HG03175 (cell line): ENCODE results near the gene CCDC149.
"Not testable (repeated sequence)": the region's sequence is repeated elsewhere in the genome, so short reads cannot be mapped to it uniquely, and the experiment has no call there.

ENCODE experiments used
- ATAC-seq: cut with Tn5 transposase; IDR thresholded peaks from one replicate; pipeline ENCODE4 v1.9.1; 2021; ENCODE audit warnings: mild to moderate bottlenecking, moderate library complexity; ENCODE audit not compliant: unreplicated experiment

The CCDC149 gene

DNA sequence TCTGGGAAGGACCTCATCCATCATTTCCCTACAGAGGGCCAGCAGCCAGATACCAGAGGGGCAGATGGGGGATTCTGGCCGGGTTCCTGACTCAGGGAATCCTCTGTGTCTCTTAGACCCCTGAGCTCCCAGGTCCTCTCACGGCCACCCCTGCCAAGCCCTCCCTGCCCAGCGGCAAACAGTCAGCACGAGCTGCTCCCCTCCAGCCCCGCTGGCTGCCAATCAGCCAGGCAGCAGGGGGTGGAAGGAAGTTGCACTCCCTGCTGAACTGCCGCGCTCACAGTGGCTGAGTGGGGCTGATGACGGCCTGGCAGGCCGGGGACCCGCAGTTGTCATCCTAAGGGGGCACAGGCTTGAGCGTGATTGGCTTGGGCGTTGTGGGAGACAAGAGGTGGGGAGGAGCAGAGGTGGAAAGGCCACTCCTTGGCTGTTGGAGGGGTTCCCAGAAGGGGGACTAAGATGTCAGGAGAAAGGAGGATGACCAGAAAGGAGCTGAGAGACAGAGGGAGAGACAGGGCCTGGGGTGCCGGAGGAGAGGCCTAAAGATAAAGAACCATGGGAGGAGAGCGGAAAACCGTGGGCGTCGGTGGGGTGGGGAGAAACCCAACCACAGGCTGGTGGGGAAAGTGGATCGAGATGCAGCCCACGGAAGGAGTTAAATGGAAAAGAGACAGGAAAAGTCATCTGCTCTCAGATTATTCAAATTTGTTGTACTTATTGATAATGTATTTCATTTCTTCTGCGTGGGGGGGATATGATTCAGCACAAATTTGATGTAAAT, 4.4 kb upstream of the CCDC149 start:
- ATAC-seq, result no peak

GRCh38 chr4:24915121-24915922, 2.5 kb upstream of the CCDC149 start:
- ATAC-seq, result no peak

DNA sequence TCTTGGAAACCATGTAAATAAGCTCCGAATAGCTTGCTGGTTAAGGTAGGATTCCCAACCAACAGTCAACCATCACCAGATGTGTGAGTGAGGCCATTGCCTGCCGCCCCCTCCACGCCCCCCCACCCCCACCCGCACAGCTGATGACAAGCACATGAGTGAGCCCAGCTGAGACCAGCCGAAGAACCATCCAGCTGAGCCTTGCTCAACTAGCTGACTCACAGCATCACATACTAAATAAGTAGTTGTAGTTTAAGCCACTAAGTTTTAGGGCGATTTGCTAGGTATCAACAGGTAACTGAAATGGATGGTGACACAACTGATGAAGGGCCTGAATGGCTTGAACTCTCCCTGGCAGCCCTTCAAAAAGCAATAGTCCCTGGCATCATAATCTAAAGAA, 1.6 kb upstream of the CCDC149 start:
- ATAC-seq, result no peak

DNA sequence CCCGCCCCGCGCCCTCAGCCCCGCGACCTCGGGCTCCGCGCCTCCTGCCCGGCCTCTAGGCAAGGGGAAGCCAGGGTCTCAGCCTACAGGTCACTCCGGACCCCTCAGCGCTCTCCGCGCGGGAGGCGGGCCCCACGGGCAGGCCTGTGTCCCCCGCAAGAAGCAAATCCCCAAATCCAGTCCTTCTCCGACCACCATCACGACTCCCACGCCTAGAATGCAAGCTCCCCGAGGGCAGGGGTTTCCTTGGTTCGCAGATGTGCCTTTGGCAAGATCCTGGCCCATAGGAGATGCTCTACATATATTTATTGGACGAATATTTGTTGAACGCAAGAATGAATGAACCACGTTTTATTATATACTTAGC, 260 bp upstream of the CCDC149 start:
- ATAC-seq, result no peak

DNA sequence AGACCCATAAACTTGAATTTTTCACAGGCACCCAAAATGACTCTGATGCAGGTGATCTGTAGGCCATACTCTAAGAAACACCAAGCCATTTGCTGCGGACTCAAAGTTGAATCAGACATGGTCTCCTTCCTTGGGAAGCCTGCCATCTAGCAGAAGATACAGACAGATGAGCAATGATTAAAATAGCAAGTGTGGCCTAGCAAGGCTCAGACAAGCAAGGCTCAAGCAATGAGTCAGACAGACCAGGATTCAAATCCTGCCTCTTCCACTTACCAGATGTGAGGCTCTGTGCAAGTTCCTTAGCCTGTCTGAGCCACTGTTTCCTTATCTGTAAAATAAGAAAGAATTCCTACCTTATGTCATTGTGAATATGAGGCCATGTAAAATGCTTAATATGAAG, 2.3 kb downstream of the CCDC149 start:
- ATAC-seq, result no peak

DNA sequence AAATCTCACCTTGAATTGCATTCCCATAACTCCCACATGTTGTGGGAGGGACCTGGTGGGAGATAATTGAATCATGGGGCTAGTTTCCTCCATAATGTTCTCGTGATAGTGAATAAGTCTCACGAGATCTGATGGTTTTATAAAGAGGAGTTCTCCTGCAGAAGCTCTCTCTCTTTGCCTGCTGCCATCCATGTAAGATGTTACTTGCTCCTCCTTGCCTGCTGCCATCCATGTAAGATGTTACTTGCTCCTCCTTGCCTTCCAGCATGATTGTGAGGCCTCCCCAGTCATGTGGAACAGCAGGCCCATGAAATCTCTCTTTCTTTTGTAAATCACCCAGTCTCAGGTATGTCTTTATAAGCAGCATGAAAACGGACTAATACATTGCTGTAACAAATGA, 3.2 kb downstream of the CCDC149 start:
- ATAC-seq, result not testable (repeated sequence)

GRCh38 chr4:24897639-24898038, 15.2 kb downstream of the CCDC149 start:
- no peak for ATAC-seq

GRCh38 chr4:24896977-24897376, 15.9 kb downstream of the CCDC149 start:
- no peak for ATAC-seq

- ATAC-seq, result no peak
Observed at GRCh38 chr4:24896056-24896455, 16.8 kb downstream of the CCDC149 start.

GRCh38 chr4:24895461-24895860, 17.4 kb downstream of the CCDC149 start:
- ATAC-seq, result no peak

DNA sequence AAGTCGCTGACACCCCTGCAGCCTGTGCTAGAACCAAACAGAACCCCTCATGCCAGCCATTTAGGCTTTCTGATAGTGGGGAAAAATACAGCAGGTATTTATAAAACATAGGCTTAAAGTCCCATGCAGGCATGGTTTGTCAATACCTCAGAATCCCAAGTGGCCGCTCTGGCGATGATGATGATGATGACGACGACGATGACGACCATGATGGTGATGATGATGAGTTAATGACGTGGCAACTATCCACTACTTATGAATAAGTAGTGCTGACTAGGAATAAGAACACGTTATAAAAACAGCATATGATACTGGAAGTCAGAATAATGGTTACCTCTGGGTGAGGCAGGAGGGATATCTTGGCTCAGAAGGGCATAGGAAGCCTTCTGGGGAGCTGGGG, 18.0 kb downstream of the CCDC149 start:
- ATAC-seq, result no peak

DNA sequence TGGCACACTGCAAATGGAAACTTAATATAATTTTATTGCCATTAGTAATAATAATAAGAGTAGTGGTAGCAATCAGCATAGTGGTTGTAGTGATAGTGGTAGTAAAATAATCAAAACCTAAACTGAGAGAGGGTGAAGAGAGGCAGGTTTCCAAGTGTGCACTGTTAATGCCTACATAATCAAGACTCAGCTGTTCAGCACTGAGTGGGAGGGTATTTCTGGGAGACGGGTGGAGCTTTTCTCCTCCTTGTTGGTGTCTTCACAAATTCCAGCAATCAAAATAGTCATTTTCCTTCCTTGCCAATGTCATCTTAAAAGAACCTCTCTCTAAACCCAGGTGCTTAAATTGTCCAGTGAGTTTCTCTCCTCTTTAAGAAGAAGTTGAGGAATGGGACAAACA, 18.6 kb downstream of the CCDC149 start:
- no peak for ATAC-seq

GRCh38 chr4:24892778-24893177, 20.1 kb downstream of the CCDC149 start:
- no peak for ATAC-seq

DNA sequence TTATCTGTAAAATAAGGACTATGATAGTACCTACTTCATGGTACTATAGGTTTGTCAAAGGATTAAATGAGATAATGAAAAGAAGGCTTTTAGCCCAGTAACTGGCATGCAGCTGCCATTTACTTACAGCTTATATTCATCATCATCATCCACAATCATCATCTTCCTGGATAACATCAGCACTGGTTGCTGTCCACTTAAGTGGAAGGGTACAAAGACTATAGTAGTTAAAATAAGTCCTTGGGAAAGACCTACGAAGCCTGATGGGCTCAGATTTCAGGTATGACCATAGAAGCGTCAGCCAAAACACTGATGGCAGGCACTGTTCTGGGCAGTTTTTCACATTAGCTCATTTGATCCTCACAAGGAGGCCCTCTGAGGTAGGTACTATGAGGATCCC, 20.6 kb downstream of the CCDC149 start:
- ATAC-seq, result no peak

GRCh38 chr4:24890561-24891126, 22.2 kb downstream of the CCDC149 start:
- ATAC-seq, result no peak

- no peak for ATAC-seq
Observed at GRCh38 chr4:24889991-24890390, 22.9 kb downstream of the CCDC149 start.

GRCh38 chr4:24888475-24889344, 24.1 kb downstream of the CCDC149 start:
- ATAC-seq, result no peak

DNA sequence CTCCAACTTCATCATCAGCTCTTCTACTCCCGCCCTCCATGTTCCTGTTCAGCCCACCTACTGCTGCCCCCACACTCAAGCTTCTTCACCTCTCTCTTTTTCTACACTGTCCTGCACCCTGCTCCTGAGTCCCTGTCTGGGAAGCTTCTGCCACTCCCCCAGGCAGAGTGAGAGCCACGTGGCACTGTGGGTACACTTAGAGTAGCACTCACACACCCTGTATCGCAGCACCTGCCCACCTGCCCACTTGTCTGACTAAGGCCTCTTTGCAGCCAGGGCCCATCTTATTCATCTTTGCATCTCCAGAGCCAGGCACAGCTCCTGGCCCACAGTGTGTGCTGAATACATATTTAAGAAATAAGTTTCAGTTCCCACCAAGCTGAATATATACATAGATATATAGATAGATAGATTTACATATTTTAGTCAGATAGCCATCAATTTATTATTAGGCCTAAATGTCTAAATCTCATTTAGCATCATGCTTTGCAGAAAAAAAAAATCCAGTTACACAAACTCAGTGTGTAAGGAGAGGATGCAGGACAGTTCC, 24.9 kb downstream of the CCDC149 start:
- ATAC-seq, result no peak

DNA sequence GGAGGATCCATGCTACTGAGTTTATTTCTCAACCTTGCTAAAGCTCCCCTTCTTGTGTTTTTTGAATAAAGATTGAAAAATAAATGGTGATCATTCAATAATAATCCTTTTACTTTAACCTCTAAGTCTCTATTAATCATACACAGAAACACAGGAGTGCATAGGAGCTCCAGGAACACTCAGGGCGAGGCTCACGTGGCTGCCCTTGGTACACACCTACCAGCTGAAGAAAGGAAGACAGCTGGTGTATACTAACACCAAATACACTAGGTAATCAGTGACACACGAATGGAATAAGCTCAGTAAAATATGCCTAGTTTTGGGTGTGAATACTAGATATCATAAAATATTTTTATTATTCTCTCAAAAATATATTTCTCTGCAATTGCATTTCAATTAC, 26.2 kb downstream of the CCDC149 start:
- no peak for ATAC-seq

DNA sequence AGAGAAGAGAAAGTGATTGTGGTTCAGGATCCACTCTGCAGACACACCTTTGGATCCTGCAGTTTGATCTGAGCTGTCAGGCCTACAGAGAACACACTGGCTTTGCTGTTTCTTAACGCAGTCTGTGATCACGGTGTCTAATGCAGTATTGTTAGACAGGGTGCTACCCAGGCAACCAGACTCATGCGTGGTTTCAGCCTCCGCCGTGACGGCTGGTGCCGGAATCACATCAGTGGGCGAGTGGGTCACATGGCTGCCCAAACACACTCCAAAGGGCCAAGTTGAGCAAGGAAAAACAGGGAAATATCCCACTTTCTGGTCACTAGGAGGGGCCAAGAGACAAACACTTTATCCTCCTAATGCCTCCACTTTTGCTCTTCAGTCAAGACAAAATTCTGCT, 27.5 kb downstream of the CCDC149 start:
- no peak for ATAC-seq

GRCh38 chr4:24884902-24885301, 27.9 kb downstream of the CCDC149 start:
- ATAC-seq, result no peak
